ENCODE data around the gene ZC3H18. TPM values are rescaled to one million over a fixed set of nuclear protein-coding genes. Genes with fewer than 3 reads are reported as not detected.

Gene ZC3H18
- total RNA-seq, 1 donor, result 17.7 TPM

DNA sequence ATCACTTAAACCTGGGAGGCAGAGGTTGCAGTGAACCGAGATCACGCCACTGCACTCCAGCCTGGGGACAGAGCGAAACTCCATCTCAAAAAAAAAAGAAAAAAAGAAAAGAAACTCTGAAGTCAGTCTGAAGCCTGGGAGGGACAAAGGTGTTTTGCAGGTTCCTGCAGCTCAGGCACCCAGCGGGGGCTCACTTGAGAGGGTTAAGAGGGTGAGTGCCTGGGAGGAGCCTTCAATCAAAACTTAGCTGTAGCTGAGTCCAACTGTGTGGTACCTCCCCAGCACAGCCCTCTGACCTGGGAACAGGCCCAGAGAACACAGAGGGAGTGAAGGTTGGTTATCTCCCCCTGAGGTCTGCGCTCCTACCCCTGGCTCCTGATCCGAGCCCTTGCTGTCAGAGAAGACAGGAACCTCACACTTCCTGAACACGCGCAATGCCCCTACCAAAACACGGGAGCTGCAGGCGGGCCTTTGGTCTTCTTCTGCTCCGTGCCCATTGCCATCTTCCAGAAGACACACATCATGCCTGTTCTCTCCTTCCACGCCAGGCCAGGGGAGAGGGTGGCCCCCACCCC is 20.4 kb upstream of the ZC3H18 start:
- no peak overlapping the region for H3K4me3 ChIP-seq (ENCODE audit: low read depth, low read length)
- TF ChIP-seq, protein P1, sequence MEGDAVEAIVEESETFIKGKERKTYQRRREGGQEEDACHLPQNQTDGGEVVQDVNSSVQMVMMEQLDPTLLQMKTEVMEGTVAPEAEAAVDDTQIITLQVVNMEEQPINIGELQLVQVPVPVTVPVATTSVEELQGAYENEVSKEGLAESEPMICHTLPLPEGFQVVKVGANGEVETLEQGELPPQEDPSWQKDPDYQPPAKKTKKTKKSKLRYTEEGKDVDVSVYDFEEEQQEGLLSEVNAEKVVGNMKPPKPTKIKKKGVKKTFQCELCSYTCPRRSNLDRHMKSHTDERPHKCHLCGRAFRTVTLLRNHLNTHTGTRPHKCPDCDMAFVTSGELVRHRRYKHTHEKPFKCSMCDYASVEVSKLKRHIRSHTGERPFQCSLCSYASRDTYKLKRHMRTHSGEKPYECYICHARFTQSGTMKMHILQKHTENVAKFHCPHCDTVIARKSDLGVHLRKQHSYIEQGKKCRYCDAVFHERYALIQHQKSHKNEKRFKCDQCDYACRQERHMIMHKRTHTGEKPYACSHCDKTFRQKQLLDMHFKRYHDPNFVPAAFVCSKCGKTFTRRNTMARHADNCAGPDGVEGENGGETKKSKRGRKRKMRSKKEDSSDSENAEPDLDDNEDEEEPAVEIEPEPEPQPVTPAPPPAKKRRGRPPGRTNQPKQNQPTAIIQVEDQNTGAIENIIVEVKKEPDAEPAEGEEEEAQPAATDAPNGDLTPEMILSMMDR (IDR thresholded peaks at IDR 0.05; ENCODE audit: insufficient read depth, low read depth, low read length), result no peak
- no peak for DNase-seq (ENCODE audit: low read depth)

DNA sequence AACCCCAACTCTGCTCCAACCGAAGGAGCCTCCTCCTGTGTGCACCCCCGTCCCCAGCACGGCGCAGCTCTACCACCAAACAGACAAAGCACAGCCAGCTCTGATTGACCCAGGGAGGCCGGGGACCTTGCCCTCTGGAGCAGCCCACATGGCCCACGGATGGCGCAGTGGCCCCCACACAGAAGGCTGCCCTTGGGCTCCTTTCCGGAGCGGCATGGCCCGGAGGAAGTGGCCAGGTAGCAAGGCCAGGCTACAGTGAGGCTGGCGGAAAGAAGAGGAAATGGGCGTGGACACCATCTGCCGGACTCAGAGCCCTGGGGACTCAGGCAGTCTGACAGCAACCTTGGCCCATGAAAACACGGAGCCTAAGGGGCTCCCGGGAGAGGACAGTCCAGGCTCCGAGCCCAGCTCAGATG is 19.9 kb upstream of the ZC3H18 start:
- H3K4me3 ChIP-seq (ENCODE audit: low read depth, low read length), result no peak overlapping the region
- DNase-seq (ENCODE audit: low read depth), result no peak
- TF ChIP-seq, protein P1 (IDR thresholded peaks at IDR 0.05; ENCODE audit: insufficient read depth, low read depth, low read length), result no peak

DNA sequence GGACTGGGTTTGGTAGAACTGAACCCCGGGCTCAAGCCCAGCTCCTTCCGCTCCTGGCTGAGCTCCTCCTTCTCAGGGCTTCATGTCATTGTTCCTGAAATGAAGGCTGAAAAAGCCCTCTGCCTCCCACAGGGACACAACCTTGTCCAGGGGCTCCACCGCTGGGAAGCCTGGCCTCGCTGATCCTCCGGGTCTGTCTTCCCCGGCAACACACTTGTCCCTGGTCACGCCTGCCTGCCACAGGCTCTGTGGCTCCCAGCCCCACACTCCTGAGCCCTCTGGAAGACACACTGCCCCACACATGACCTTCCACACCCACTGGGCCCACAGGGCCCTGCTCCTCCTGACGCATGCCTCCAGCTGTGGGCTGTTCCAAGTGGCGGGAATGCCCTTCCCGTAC is 18.0 kb upstream of the ZC3H18 start:
- H3K4me3 ChIP-seq (ENCODE audit: low read depth, low read length), result no peak overlapping the region
- TF ChIP-seq, protein P1 (IDR thresholded peaks at IDR 0.05; ENCODE audit: insufficient read depth, low read depth, low read length), result no peak
- no peak for DNase-seq (ENCODE audit: low read depth)

DNA sequence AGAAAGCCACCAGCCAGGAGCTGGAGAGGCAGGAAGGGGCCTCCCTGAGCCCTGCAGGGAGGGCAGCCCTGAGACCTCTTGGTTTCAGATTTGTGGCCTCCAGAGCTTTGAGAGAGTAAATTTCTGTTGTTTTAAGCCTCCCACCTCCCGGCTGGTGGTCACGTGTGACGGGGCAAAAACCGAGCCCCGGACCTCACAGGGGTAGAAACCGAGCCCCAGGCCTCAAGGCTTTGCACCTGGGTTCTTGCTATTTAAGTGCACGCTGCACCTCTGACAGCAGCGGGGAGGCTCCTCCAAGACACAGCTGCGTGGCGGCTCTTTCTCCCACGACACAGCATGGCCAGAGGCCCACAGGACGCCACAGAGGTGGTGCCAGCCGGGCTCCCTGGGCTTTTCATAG is 17.4 kb upstream of the ZC3H18 start:
- no peak for DNase-seq (ENCODE audit: low read depth)
- TF ChIP-seq, protein P1 (IDR thresholded peaks at IDR 0.05; ENCODE audit: insufficient read depth, low read depth, low read length), result no peak
- H3K4me3 ChIP-seq (ENCODE audit: low read depth, low read length), result no peak overlapping the region

DNA sequence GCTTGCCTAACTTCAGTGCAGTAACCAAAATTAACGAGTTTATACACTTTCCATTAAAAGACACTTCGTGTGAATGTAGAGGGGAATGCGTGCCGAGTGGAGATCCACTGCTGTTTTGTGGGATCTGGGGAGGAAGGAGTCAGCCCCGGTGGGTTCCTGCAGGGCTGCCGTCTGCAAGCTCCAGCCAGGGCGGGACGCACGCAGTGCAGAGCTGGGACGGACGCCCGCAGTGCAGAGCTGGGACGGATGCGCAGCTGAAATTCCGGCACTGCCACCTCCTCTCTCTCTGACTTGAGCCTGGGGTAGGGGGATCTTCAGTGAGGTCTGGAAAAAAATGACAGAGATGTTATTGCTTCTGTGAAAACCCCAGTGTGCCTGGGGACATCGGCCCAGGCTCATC is 16.5 kb upstream of the ZC3H18 start:
- TF ChIP-seq, protein P1 (IDR thresholded peaks at IDR 0.05; ENCODE audit: insufficient read depth, low read depth, low read length), result no peak
- DNase-seq (ENCODE audit: low read depth), result no peak
- no peak overlapping the region for H3K4me3 ChIP-seq (ENCODE audit: low read depth, low read length)

DNA sequence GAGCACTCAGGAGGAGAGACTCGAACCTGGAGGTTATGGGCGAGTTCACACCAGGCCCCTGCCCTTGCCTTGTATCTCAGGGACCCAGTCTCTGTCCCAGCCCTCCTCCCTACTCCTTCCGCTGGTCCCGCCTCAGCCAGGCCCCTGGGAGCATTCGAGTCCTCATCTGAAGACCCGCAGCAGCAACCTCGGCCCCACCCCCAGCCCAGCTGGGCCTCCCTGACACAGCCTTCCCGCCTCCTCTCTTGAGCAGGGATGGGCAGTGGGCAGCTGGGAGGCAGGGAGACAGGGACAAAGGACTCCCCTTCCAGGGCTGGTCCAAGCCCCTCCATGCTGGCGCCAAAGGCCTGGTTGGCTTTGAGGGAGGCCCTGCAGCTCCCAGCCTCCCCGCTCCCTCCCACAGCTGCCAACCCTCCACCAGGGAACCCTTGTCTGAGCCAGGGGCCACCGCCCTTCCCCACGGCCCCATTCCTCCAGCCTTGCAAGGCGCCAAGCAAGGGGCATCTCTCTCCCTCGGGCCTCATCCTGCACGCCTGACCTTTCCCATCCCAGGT is 15.4 kb upstream of the ZC3H18 start:
- DNase-seq (ENCODE audit: low read depth), result no peak
- no peak overlapping the region for H3K4me3 ChIP-seq (ENCODE audit: low read depth, low read length)
- TF ChIP-seq, protein P1 (IDR thresholded peaks at IDR 0.05; ENCODE audit: insufficient read depth, low read depth, low read length), result no peak
